Measurements from ENCODE around the gene SIRPB1. TPM values are rescaled to one million over a fixed set of nuclear protein-coding genes. Genes with fewer than 3 reads are reported as not detected.
"Not testable (repeated sequence)": the region's sequence is repeated elsewhere in the genome, so short reads cannot be mapped to it uniquely, and the experiment has no call there.

The SIRPB1 gene
- total and polyA plus RNA-seq, 8 donors = 0.05 to 3.6 (median 0.82) TPM; not detected in 1

DNA sequence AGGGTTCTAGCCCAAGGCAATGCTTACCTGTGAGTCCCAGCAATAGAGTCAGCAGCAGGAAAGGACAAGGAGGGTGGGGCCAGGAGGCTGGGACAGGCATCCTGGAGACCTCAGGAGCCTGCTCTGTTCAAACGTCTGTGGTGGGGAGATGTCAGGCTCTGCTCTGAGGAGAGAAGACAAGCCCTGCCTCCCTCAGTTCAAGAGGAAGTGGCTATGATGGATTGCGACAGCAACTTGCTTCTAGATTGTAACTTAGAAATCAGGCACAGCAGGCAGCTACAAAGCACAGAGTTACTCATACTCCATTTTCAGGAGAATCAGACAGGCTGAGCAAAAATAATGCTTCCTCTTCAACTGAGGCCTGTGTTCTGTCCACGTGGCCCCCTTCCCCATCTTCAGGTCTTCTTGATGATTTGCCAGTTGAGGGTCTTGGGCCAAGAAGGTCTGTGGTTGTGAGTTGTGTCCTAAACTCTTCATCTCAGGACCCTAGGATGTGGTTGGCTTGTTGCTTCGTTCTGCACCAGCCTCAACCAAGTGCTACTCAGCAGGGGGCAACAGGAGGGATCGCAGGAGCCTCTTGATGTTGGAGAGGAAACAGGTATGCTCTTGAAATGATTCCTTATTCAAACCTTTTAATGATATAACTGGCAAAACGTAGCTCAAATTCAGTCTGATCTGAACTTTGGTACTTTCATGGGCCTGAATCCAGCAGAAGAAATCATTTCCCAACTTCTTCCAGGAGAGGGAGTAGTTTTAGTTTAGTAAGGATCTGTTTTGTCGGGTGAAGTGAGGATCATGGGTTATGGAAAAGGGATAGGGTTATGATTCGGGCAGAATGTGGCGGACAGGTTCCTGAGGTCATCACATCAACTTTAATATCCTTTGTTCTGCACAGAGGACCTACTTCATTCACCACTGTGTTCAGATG is 31.0 kb downstream of the SIRPB1 start:
- H3K4me1 ChIP-seq = no peaks in the 10 kb centered on the region
- no peaks in the 10 kb centered on the region for H3K9me3 ChIP-seq
- ATAC-seq (no peak), FAIRE-seq (no peak), DNase-seq (no peak)
- 35% methylated on average over 9 of the region's 9 CpGs; no CpG with 5 or more reads in 1 of the 2 donors for WGBS, 2 donors
- no peaks in the 10 kb centered on the region for H3K36me3 ChIP-seq
- TF ChIP-seq, protein P1, sequence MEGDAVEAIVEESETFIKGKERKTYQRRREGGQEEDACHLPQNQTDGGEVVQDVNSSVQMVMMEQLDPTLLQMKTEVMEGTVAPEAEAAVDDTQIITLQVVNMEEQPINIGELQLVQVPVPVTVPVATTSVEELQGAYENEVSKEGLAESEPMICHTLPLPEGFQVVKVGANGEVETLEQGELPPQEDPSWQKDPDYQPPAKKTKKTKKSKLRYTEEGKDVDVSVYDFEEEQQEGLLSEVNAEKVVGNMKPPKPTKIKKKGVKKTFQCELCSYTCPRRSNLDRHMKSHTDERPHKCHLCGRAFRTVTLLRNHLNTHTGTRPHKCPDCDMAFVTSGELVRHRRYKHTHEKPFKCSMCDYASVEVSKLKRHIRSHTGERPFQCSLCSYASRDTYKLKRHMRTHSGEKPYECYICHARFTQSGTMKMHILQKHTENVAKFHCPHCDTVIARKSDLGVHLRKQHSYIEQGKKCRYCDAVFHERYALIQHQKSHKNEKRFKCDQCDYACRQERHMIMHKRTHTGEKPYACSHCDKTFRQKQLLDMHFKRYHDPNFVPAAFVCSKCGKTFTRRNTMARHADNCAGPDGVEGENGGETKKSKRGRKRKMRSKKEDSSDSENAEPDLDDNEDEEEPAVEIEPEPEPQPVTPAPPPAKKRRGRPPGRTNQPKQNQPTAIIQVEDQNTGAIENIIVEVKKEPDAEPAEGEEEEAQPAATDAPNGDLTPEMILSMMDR (IDR thresholded peaks at IDR 0.05) = no peak
- no peaks in the 10 kb centered on the region for H3K27me3 ChIP-seq
- no peak overlapping the region for H3K27ac ChIP-seq
- intact Hi-C loops (cut with DNase I) = no loop called here
- H3K4me3 ChIP-seq = no peak overlapping the region

DNA sequence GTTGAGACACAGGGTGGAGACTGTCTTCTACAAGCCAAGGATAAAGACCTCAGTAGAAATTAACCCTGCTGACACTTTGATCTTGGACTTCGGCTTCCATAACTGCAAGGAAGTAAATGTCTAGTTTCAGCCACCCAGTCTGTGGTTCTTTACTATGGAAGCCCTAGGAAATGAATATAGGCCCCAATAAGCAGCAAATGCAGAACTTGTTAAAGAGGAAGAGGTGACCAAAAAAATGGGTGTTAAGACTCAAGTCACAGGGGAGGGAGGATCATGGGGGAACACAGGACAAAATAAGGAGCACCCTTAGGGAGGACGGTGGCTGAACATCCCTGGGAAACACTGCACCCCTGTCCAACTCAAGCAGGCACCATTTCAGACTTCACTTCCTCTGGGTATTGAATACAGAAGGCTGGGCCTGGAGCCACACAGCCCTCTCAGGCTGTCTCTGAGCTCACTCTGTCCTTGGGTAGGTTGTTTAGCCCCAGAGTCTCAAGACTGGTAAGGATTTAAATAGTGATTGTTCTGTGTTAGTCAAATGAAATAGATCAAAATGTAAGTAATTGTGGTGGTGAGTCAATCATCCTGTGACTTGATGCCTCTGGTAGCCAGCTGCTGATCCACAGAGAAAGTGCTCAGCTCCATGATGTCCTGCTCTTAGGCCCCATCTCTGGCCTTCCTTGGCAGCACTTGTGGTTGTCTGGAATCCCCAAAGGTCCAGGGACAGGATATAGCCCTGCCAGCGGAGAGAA is 31.9 kb downstream of the SIRPB1 start:
- Histone ChIP-seq H3K27ac (no peak overlapping the region), H3K4me1 (no peaks in the 10 kb centered on the region), H3K9me3 (no peaks in the 10 kb centered on the region), H3K4me3 (no peak overlapping the region), H3K36me3 (no peaks in the 10 kb centered on the region), H3K27me3 (no peaks in the 10 kb centered on the region)
- intact Hi-C loops (cut with DNase I) = no loop called here
- TF ChIP-seq, protein P1 (IDR thresholded peaks at IDR 0.05) = no peak
- DNase-seq = no peak
- ATAC-seq = no peak
- FAIRE-seq = no peak
- whole genome bisulfite sequencing, 2 donors = 66% methylated on average over 3 of the region's 3 CpGs; no CpG with 5 or more reads in 1 of the 2 donors

DNA sequence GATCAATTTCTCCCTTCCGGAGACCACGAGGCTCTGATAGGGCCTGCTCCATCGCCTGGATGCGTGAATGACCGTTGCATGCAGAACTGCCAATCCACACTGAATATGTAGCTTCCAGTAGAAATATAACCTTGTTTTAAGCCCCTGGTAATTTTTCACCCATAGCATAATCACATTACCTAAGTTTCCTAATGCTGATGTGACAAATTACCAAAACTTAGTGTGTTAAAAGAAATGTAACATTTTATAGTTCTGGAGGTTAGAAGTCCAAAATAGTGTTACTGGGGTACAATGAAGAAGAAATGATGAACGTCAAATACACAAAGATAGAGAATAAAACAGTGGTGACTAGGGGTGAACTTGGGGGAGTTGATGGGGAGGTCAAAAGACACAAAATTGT is 40.3 kb downstream of the SIRPB1 start:
- Histone ChIP-seq H3K36me3 (no peaks in the 10 kb centered on the region), H3K4me3 (no peak overlapping the region), H3K4me1 (no peaks in the 10 kb centered on the region), H3K27ac (no peak overlapping the region), H3K27me3 (no peaks in the 10 kb centered on the region), H3K9me3 (no peaks in the 10 kb centered on the region)
- intact Hi-C loops (cut with DNase I) = no loop called here
- FAIRE-seq (no peak), ATAC-seq (no peak), DNase-seq (no peak)
- TF ChIP-seq, protein P1 (IDR thresholded peaks at IDR 0.05) = no peak
- 77 to 86% methylated on average over 6 of the region's 6 CpGs for WGBS, 2 donors

DNA sequence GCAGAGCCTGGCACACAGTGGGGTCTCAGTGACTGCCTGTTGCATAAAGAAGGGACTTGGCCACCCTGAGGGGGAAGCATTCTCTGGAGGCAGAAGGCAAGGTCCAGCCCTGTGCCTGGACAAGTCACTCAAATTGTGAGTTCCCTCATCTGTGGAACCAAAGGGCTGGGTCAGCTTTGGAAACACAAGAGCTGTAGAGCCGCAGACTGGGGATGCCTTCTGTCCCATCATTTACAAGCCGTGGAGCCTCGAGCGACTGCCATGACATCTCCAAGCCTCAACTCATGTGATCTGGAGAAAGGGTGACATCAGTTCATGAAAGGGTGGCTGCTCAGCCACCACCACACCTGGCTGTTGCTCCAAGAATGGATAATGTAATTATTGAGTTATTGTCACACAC is 41.9 kb downstream of the SIRPB1 start:
- Histone ChIP-seq H3K27ac (no peak overlapping the region), H3K4me1 (no peaks in the 10 kb centered on the region), H3K4me3 (no peak overlapping the region), H3K27me3 (no peaks in the 10 kb centered on the region), H3K9me3 (no peaks in the 10 kb centered on the region), H3K36me3 (no peaks in the 10 kb centered on the region)
- ATAC-seq = no peak
- TF ChIP-seq, protein P1 (IDR thresholded peaks at IDR 0.05) = no peak
- intact Hi-C loops (cut with DNase I) = no loop called here
- WGBS, 2 donors = 56 to 72% methylated on average over 4 of the region's 4 CpGs
- FAIRE-seq = no peak
- DNase-seq = no peak

DNA sequence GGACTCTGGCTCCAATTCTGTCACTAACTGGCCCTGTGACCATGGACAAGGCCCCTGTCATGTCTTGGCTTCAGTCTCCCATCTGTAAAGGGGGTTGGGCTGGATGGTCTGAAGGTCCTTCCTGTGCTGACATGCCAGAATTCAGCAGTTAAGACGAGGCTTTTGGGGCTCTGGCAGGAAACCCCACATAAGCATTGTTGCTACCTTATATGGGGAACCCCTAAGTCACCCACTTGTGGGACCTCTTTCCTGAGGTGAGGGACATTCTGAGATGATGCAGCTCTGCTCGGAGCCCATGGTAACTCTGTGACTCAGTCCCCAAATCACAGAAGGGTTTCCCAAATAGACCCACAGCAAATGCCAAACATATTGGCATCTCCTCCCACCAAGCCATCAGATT is 42.5 kb downstream of the SIRPB1 start:
- FAIRE-seq = not testable (repeated sequence)

More for the DNA sequence above, 42.5 kb downstream of the SIRPB1 start:
- ATAC-seq; H3K27ac ChIP-seq; H3K4me1 ChIP-seq; DNase-seq; H3K27me3 ChIP-seq; H3K36me3 ChIP-seq; H3K9me3 ChIP-seq; intact Hi-C loops (cut with DNase I); H3K4me3 ChIP-seq: not testable (repeated sequence)
- 35 to 67% methylated on average over 1 to 2 of the region's 2 CpGs for WGBS, 2 donors
